GM12891 (cell line): ENCODE results near the gene NR2C2.

Experiments used
- PAX5 ChIP-seq: IDR thresholded peaks from 2 replicates; pipeline ENCODE4 v1.6.1; 2011; ENCODE audit warnings: low read length, moderate library complexity, mild to moderate bottlenecking; ENCODE audit not compliant: insufficient read depth, severe bottlenecking
- POLR2A ChIP-seq: IDR thresholded peaks from 2 replicates; pipeline ENCODE4 v1.6.1; 2011; ENCODE audit warnings: low read depth, low read length, control low read depth
- POLR2AphosphoS5 ChIP-seq: IDR thresholded peaks from 2 replicates; pipeline ENCODE4 v1.6.1; 2011; ENCODE audit warnings: low read depth, low read length, control low read depth
- POU2F2 ChIP-seq: IDR thresholded peaks from 2 replicates; pipeline ENCODE4 v1.6.1; 2011; ENCODE audit warnings: low read depth, mild to moderate bottlenecking, control low read depth, low read length, moderate library complexity
- SPI1 ChIP-seq: IDR thresholded peaks from 2 replicates; pipeline ENCODE4 v1.6.1; 2011; ENCODE audit warnings: low read depth, low read length, control low read depth
- TAF1 ChIP-seq: IDR thresholded peaks from 2 replicates; pipeline ENCODE4 v1.6.1; 2011; ENCODE audit warnings: low read depth, low read length, control low read depth

GRCh38 chr3:15064835-15065549 is 117.6 kb downstream of the NR2C2 start, which contains the start of gene MRPS25:
- peak; percentile 79 for TF ChIP-seq TAF1
- TF ChIP-seq POLR2A, result peak; percentile 95
- peak; percentile 96 for TF ChIP-seq POLR2AphosphoS5
- TF ChIP-seq POU2F2, result peak; percentile 84; the same call in 1 of the 2 replicates
- peak; percentile 43 for TF ChIP-seq SPI1
- TF ChIP-seq PAX5, result no peak
